OCI-M2 (cell line): ENCODE results near the gene PPWD1.

Experiments
- DNase-seq: peaks from one replicate; lab custom pipeline; 2025; ENCODE audit not compliant: unreplicated experiment; lab: John Stamatoyannopoulos, UW

PPWD1 gene

DNA sequence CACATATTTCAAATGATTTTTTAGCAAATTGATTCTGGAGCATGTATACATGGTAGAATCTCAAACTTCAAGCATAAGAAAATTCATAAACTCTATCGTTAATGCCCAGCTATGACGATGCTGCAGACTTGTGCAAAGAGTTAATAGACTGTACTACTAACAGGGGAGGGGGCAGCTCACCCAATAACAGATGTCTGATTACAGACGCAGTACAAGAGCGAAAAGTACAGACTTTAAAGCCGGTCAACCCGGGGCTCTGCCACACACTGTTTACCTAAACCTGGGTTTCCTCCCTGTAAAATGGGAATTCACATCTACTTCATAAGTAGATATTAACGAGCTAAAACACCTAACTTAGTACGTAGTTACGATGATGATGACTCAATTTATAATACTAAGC, 60.4 kb downstream of the PPWD1 start:
- no peak for DNase-seq

- peak; percentile 83 for DNase-seq
Measured at GRCh38 chr5:65624025-65624570, 61.0 kb downstream of the PPWD1 start, which contains the start of gene TRIM23. Gene TRIM23, minus strand, starts transcription at chr5:65624333. Its CDS starts 59 bp downstream, at chr5:65624274.

- DNase-seq, result peak; percentile 83
Measured at GRCh38 chr5:65624571-65625555, 61.8 kb downstream of the PPWD1 start, which contains the start of the genes SHLD3 and TRAPPC13. Gene SHLD3, plus strand, starts transcription at chr5:65625027. Its CDS starts 4,561 bp downstream, at chr5:65629588. Gene TRAPPC13, plus strand, starts transcription at chr5:65625027. Its CDS starts 34 bp downstream, at chr5:65625061.

DNA sequence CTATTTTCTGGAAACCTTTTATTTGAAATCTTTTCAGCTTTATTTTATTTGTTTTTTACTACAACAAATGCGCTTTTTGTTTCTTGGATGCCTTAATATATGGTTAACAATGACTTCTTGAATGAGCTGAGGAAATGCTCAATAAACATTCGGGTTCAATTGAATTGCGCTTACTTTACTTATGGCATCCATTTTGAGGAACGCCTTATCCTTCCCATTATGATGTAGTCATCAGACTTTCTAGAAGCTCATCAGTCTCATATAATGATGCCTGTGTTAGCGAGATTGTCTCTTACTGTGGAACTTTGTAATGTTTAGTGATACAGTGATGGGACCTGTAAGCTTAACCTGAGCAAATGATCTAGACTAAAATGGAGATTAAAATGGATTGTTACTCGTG, 62.6 kb downstream of the PPWD1 start:
- no peak for DNase-seq

- no peak for DNase-seq
Measured at GRCh38 chr5:65630981-65631380, 67.9 kb downstream of the PPWD1 start.
